GM12878 (cell line): Measurements from ENCODE around the gene PRKG1. TPM values are rescaled to one million over a fixed set of nuclear protein-coding genes. Genes with fewer than 3 reads are reported as not detected.
"Not testable (repeated sequence)": the region's sequence is repeated elsewhere in the genome, so short reads cannot be mapped to it uniquely, and the experiment has no call there.

Source experiments
- ATAC-seq: fragments of 200-7000 bp; cut with Tn5 transposase; 3 replicates; pipeline ENCODE4 v1.9.1; 2020; ENCODE audit warnings: mild to moderate bottlenecking, moderate library complexity
- BruUV-seq: library from RNA; stranded (reverse); fragments of 400-500 nt; replicated peaks from 2 replicates; lab custom pipeline; 2021; lab: Mats Ljungman, UMichigan
- CTCF ChIA-PET: fragments of 300-600 bp; sonication (Branson Sonifier 250); formaldehyde crosslinking; extraction: SDS; loops from one replicate; lab custom pipeline; 2021; ENCODE audit warnings: inconsistent platforms; lab: Yijun Ruan, JAX
- POLR2A ChIA-PET: fragments of 350-600 bp; formaldehyde crosslinking; extraction: SDS; loops from one replicate; lab custom pipeline; 2021; ENCODE audit warnings: inconsistent platforms; lab: Charles Lee
- RAD21 ChIA-PET: fragments of 300-600 bp; sonication (Branson Sonifier 250); formaldehyde crosslinking; loops from one replicate; lab custom pipeline; 2023; ENCODE audit warnings: antibody characterized with exemption; ENCODE audit not compliant: unreplicated experiment; lab: Charles Lee
- SMC1A ChIA-PET: fragments of 300-600 bp; sonication (Branson Sonifier 250); formaldehyde crosslinking; loops from one replicate; lab custom pipeline; 2023; ENCODE audit not compliant: unreplicated experiment, uncharacterized antibody; lab: Charles Lee
- DNase-seq: peaks from one replicate; pipeline ENCODE4 v3.0.0-alpha.2; 2011; ENCODE audit warnings: low read depth, low spot score
- FAIRE-seq: peaks from 3 replicates; lab custom pipeline; 2011; peaks lifted over from hg19 to GRCh38; lab: Jason Lieb, UNC
- H2AFZ ChIP-seq: 2 replicates; pipeline ENCODE4 v1.6.0; 2011; ENCODE audit warnings: low read depth, low read length, control low read depth; ENCODE audit not compliant: control insufficient read depth
- H3K27ac ChIP-seq: 2 replicates; pipeline ENCODE4 v1.5.1; 2011; ENCODE audit warnings: control low read depth; ENCODE audit not compliant: control insufficient read depth, insufficient read depth
- H3K27me3 ChIP-seq, 2 experiments: replicated peaks in 1 of 2; 2 replicates each; pipeline versions ENCODE4 v1.6.0 to v1.6.1; 2011; ENCODE audit warnings: low read length in 1 of 2; ENCODE audit not compliant: control insufficient read depth in 2 of 2, insufficient read depth in 2 of 2
- H3K36me3 ChIP-seq, 2 experiments: 2 replicates each; pipeline ENCODE4 v1.5.1; 2011; ENCODE audit warnings: low read length in 1 of 2; ENCODE audit not compliant: control insufficient read depth in 2 of 2, insufficient read depth in 2 of 2
- H3K4me1 ChIP-seq: 2 replicates; pipeline ENCODE4 v1.6.1; 2011; ENCODE audit warnings: mild to moderate bottlenecking, low read length, moderate library complexity, mixed read lengths; ENCODE audit not compliant: control insufficient read depth, insufficient read depth
- H3K4me2 ChIP-seq: 2 replicates; pipeline ENCODE4 v1.6.0; 2011; ENCODE audit warnings: control low read depth; ENCODE audit not compliant: control insufficient read depth, insufficient read depth
- H3K4me3 ChIP-seq: fragments of 200-600 bp; sonication (generic); 2 replicates; pipeline ENCODE4 v1.5.1; 2016
- H3K79me2 ChIP-seq: 2 replicates; pipeline ENCODE4 v1.6.0; 2011; ENCODE audit warnings: low read length; ENCODE audit not compliant: control insufficient read depth, insufficient read depth
- H3K9ac ChIP-seq: 2 replicates; pipeline ENCODE4 v1.8.0; 2011; ENCODE audit warnings: low read length, control low read depth, mixed read lengths; ENCODE audit not compliant: control insufficient read depth, insufficient read depth
- H3K9me3 ChIP-seq: replicated peaks from 3 replicates; pipeline ENCODE4 v1.5.1; 2011; ENCODE audit warnings: mild to moderate bottlenecking, low read length; ENCODE audit not compliant: control insufficient read depth, insufficient read depth
- H4K20me1 ChIP-seq: 2 replicates; pipeline ENCODE4 v1.6.0; 2011; ENCODE audit not compliant: control insufficient read depth, insufficient read depth
- CHD1 ChIP-seq: IDR thresholded peaks from 2 replicates; pipeline ENCODE4 v1.6.1; 2012; ENCODE audit warnings: low read depth, low read length, improper control_type of control experiment
- EED ChIP-seq: sonication (generic); IDR thresholded peaks from 2 replicates; pipeline ENCODE4 v1.6.1; 2016; ENCODE audit warnings: antibody characterized with exemption, low read depth
- EGR1 ChIP-seq, 2 experiments: IDR thresholded peaks; 1 replicate in 1 of 2; 2 replicates in 1 of 2; pipeline ENCODE4 v1.6.1; 2011 to 2012; ENCODE audit warnings: low read depth in 2 of 2, low read length in 2 of 2, borderline replicate concordance in 1 of 2, mild to moderate bottlenecking in 1 of 2, moderate library complexity in 1 of 2
- HCFC1 ChIP-seq: fragments of 150-350 bp; IDR thresholded peaks from 2 replicates; pipeline ENCODE4 v1.6.1; 2014; ENCODE audit warnings: low read length
- IRF5 ChIP-seq: fragments of 450-650 bp; IDR thresholded peaks from 2 replicates; pipeline ENCODE4 v1.6.1; 2017; ENCODE audit warnings: borderline replicate concordance
- JUND ChIP-seq: IDR thresholded peaks from 2 replicates; pipeline ENCODE4 v1.6.1; 2012; ENCODE audit warnings: low read depth, mild to moderate bottlenecking, low read length, improper control_type of control experiment, moderate library complexity
- MEF2A ChIP-seq: IDR thresholded peaks from 2 replicates; pipeline ENCODE4 v1.6.1; 2011; ENCODE audit warnings: low read depth, mild to moderate bottlenecking, low read length, moderate library complexity; ENCODE audit not compliant: insufficient read depth
- NR2C1 ChIP-seq: fragments of 450-650 bp; IDR thresholded peaks from 2 replicates; pipeline ENCODE4 v1.6.1; 2017; ENCODE audit warnings: antibody characterized with exemption, mild to moderate bottlenecking, moderate library complexity
- NR2F1 ChIP-seq: fragments of 450-650 bp; conservative IDR thresholded peaks from 2 replicates; pipeline ENCODE4 v1.6.1; 2017; ENCODE audit warnings: mild to moderate bottlenecking
- RFX5 ChIP-seq: IDR thresholded peaks from 2 replicates; pipeline ENCODE4 v1.6.1; 2011; ENCODE audit warnings: low read depth, low read length, improper control_type of control experiment
- SUZ12 ChIP-seq: fragments of 200-600 bp; sonication (generic); IDR thresholded peaks from one replicate; pipeline ENCODE4 v1.6.1; 2018; ENCODE audit warnings: antibody characterized with exemption, mild to moderate bottlenecking; ENCODE audit not compliant: unreplicated experiment
- WRNIP1 ChIP-seq: IDR thresholded peaks from 2 replicates; pipeline ENCODE4 v1.6.1; 2011; ENCODE audit warnings: low read depth, low read length, improper control_type of control experiment, borderline replicate concordance
- WGBS: methylation state at CpG from one replicate; pipeline ENCODE4 v1.1.6; 2016; ENCODE audit warnings: low lambda C conversion rate; ENCODE audit not compliant: insufficient replicate concordance, insufficient coverage; ENCODE audit errors: missing lambda C conversion rate; 5-methylcytosine and 5-hydroxymethylcytosine counted together
- in situ Hi-C: fragments of 300-500 bp; cut with MboI; formaldehyde crosslinking; loops from 9 replicates; pipeline ENCODE4 v1.14.3; 2018; ENCODE audit warnings: mixed read lengths
- intact Hi-C: fragments of 100-400 bp; cut with micrococcal nuclease; formaldehyde crosslinking; loops from one replicate; pipeline ENCODE4 v1.14.2; 2022; ENCODE audit not compliant: unreplicated experiment
- polyA plus RNA-seq, 11 experiments: library from polyadenylated mRNA; depleted of rRNA in 4 of 11; unstranded in 6 of 11; stranded (reverse) in 5 of 11; fragments of >200 nt; fragmentation: Nextera tagmentation in 4 of 11; fragmentation: Illumina TruSeq in 1 of 11; extraction: Ambion mirVana in 4 of 11; extraction: Trizol in 1 of 11; gene quantifications; 1 replicate in 1 of 11; 2 replicates in 10 of 11; pipeline versions ENCODE4 v1.2.1 to v1.2.3, GENCODE V29; 2011 to 2016; ENCODE audit warnings: inconsistent platforms in 2 of 11, missing spikeins in 2 of 11, low read depth in 1 of 11
- total RNA-seq, 4 experiments: library from RNA; depleted of rRNA in 3 of 4; stranded (reverse); fragments of >200 nt in 3 of 4; fragmentation: Illumina TruSeq in 1 of 4; extraction: Trizol in 1 of 4; gene quantifications; 2 replicates each; pipeline versions ENCODE4 v1.2.1 to v1.2.3, GENCODE V29; 2013 to 2021
- TF ChIP-seq, protein P1 (sequence below): IDR thresholded peaks from 2 replicates; pipeline ENCODE4 v1.6.1; 2011; ENCODE audit warnings: borderline replicate concordance, low read depth, mild to moderate bottlenecking, moderate library complexity, mixed read lengths, low read length; ENCODE audit not compliant: insufficient read depth; ENCODE audit errors: extremely low read length

Gene PRKG1
- total and polyA plus RNA-seq, 10 of the 15 experiments (the other 5 are each of a cell fraction or from before 2014, with no cell fraction given) = 0.04 to 0.05 TPM; not detected in 8

GRCh38 chr10:51340845-51341610, 266.7 kb downstream of the PRKG1 start (continued):
- no peak for TF ChIP-seq IRF5
- no peak for TF ChIP-seq NR2C1

GRCh38 chr10:51341745-51342144, 267.5 kb downstream of the PRKG1 start:
- BruUV-seq, H3K4me3 ChIP-seq, in situ Hi-C loops, H2AFZ ChIP-seq, DNase-seq, H4K20me1 ChIP-seq, H3K27me3 ChIP-seq, H3K9me3 ChIP-seq, H3K36me3 ChIP-seq, ATAC-seq, POLR2A ChIA-PET, H3K79me2 ChIP-seq, H3K9ac ChIP-seq, H3K27ac ChIP-seq, H3K4me1 ChIP-seq, H3K4me2 ChIP-seq, FAIRE-seq, intact Hi-C loops, SMC1A ChIA-PET, RAD21 ChIA-PET: not testable (repeated sequence)
- CTCF ChIA-PET = interaction anchor here (0.6 kb wide), 1 partner anchor 290 kb away, joined by 3 read pairs; no protein-coding TSS in a partner anchor
- WGBS = 0% methylated on average over 3 of the region's 3 CpGs

GRCh38 chr10:51342381-51342780, 268.1 kb downstream of the PRKG1 start:
- no peaks in the 10 kb centered on the region for H3K9me3 ChIP-seq
- no peak overlapping the region for H2AFZ ChIP-seq
- intact Hi-C loops = no loop called here
- CTCF ChIA-PET = no interaction called here
- ATAC-seq = no peak
- FAIRE-seq = no peak
- RAD21 ChIA-PET = no interaction called here
- no peak overlapping the region for H3K27ac ChIP-seq
- no peaks in the 10 kb centered on the region for H3K79me2 ChIP-seq
- H3K36me3 ChIP-seq = no peaks in the 10 kb centered on the region
- no peak overlapping the region for H3K9ac ChIP-seq
- SMC1A ChIA-PET = no interaction called here
- no TSS peak for BruUV-seq
- POLR2A ChIA-PET = no interaction called here
- H3K4me2 ChIP-seq = no peak overlapping the region
- no peak for DNase-seq
- H3K4me3 ChIP-seq = no peak overlapping the region
- in situ Hi-C loops = no loop called here
- whole genome bisulfite sequencing = 44% methylated on average over 1 of the region's 1 CpG
- H3K27me3 ChIP-seq = no peaks in the 10 kb centered on the region
- no peaks in the 10 kb centered on the region for H3K4me1 ChIP-seq
- no peaks in the 10 kb centered on the region for H4K20me1 ChIP-seq
- TF ChIP-seq RFX5 (no peak), NR2F1 (no peak), SUZ12 (no peak), CHD1 (no peak), EED (no peak), JUND (no peak), MEF2A (no peak), EGR1 (IDR thresholded peaks at IDR 0.05; ENCODE audit: borderline replicate concordance in 1 of 2, low read depth in 2 of 2, low read length in 2 of 2) (no peak), HCFC1 (no peak), WRNIP1 (no peak)
- TF ChIP-seq, protein P1, sequence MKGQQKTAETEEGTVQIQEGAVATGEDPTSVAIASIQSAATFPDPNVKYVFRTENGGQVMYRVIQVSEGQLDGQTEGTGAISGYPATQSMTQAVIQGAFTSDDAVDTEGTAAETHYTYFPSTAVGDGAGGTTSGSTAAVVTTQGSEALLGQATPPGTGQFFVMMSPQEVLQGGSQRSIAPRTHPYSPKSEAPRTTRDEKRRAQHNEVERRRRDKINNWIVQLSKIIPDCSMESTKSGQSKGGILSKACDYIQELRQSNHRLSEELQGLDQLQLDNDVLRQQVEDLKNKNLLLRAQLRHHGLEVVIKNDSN = no peak
